ENCODE results near the gene OTUB2.

Gene OTUB2

GRCh38 chr14:94021416-94022157 lies 4.6 kb upstream of the OTUB2 start:
- no peak for DNase-seq

- DNase-seq = no peak
Observed at GRCh38 chr14:94022532-94023411, 3.4 kb upstream of the OTUB2 start.

- DNase-seq = no peak
Observed at GRCh38 chr14:94024549-94024948, 1.6 kb upstream of the OTUB2 start.

GRCh38 chr14:94025720-94026119 lies 420 bp upstream of the OTUB2 start:
- peak; percentile 20 for DNase-seq

- DNase-seq = no peak
Observed at GRCh38 chr14:94026889-94027469, 839 bp downstream of the OTUB2 start.

GRCh38 chr14:94027566-94028449 lies 1.7 kb downstream of the OTUB2 start:
- no peak for DNase-seq

GRCh38 chr14:94028450-94028826 lies 2.3 kb downstream of the OTUB2 start:
- DNase-seq = no peak

- no peak for DNase-seq
Observed at GRCh38 chr14:94029265-94029664, 3.1 kb downstream of the OTUB2 start.

- DNase-seq = no peak
Observed at GRCh38 chr14:94029671-94030203, 3.6 kb downstream of the OTUB2 start.

GRCh38 chr14:94030571-94030970 lies 4.4 kb downstream of the OTUB2 start:
- no peak for DNase-seq

- no peak for DNase-seq
Observed at GRCh38 chr14:94031161-94031882, 5.2 kb downstream of the OTUB2 start.

GRCh38 chr14:94031883-94032279 lies 5.7 kb downstream of the OTUB2 start:
- DNase-seq = no peak

GRCh38 chr14:94034886-94035285 lies 8.7 kb downstream of the OTUB2 start:
- DNase-seq = no peak

GRCh38 chr14:94036313-94037167 lies 10.4 kb downstream of the OTUB2 start:
- DNase-seq = peak; percentile 71

- DNase-seq = no peak
Observed at GRCh38 chr14:94037954-94038353, 11.8 kb downstream of the OTUB2 start.

- DNase-seq = no peak
Observed at GRCh38 chr14:94038510-94038909, 12.4 kb downstream of the OTUB2 start.

- DNase-seq = no peak
Observed at GRCh38 chr14:94038921-94039629, 12.9 kb downstream of the OTUB2 start.

GRCh38 chr14:94040247-94040646 lies 14.1 kb downstream of the OTUB2 start:
- DNase-seq = no peak

GRCh38 chr14:94040796-94041195 lies 14.7 kb downstream of the OTUB2 start:
- DNase-seq = no peak

Measured in fibroblast of skin of back (primary cell).